Astrocyte (in vitro differentiated cells and primary cell): Measurements from ENCODE around the gene FAM168A. TPM values are rescaled to one million over a fixed set of nuclear protein-coding genes. Genes with fewer than 3 reads are reported as not detected.

Experiments
- DNase-seq: peaks from one replicate; pipeline ENCODE4 v3.0.0-alpha.2; 2010; ENCODE audit warnings: low read depth
- FAIRE-seq: peaks from 2 replicates; lab custom pipeline; 2011; peaks lifted over from hg19 to GRCh38; lab: Jason Lieb, UNC
- H2AFZ ChIP-seq: 2 replicates; pipeline ENCODE4 v1.6.0; 2012; ENCODE audit warnings: low read depth, low read length, inconsistent platforms
- H3K27ac ChIP-seq: 2 replicates; pipeline ENCODE4 v1.5.1; 2011; ENCODE audit warnings: low read depth, low read length, inconsistent platforms
- H3K27me3 ChIP-seq: 2 replicates; pipeline ENCODE4 v1.6.0; 2011; ENCODE audit warnings: low read length, inconsistent platforms; ENCODE audit not compliant: insufficient read depth
- H3K36me3 ChIP-seq: 2 replicates; pipeline ENCODE4 v1.5.1; 2011; ENCODE audit warnings: low read length, inconsistent platforms; ENCODE audit not compliant: insufficient read depth
- H3K4me1 ChIP-seq: 2 replicates; pipeline ENCODE4 v1.5.1; 2011; ENCODE audit warnings: low read length, inconsistent platforms; ENCODE audit not compliant: insufficient read depth
- H3K4me2 ChIP-seq: 2 replicates; pipeline ENCODE4 v1.6.0; 2012; ENCODE audit warnings: low read length, inconsistent platforms
- H3K4me3 ChIP-seq: 2 replicates; pipeline ENCODE4 v1.5.1; 2011; ENCODE audit warnings: low read depth, mild to moderate bottlenecking, low read length, inconsistent platforms; ENCODE audit not compliant: insufficient read depth
- H3K79me2 ChIP-seq: 2 replicates; pipeline ENCODE4 v1.6.0; 2012; ENCODE audit warnings: mild to moderate bottlenecking, low read length, inconsistent platforms; ENCODE audit not compliant: insufficient read depth
- H3K9ac ChIP-seq: 2 replicates; pipeline ENCODE4 v1.6.0; 2012; ENCODE audit warnings: mild to moderate bottlenecking, low read length, inconsistent platforms
- H3K9me3 ChIP-seq: 2 replicates; pipeline ENCODE4 v1.5.1; 2012; ENCODE audit warnings: low read depth, mild to moderate bottlenecking, low read length, inconsistent platforms; ENCODE audit not compliant: insufficient read depth
- H4K20me1 ChIP-seq: 2 replicates; pipeline ENCODE4 v1.6.0; 2012; ENCODE audit warnings: low read length, inconsistent platforms; ENCODE audit not compliant: insufficient read depth
- H3K27ac Mint-ChIP-seq: one replicate; pipeline ENCODE4 v1.8.0; 2021; ENCODE audit warnings: mild to moderate bottlenecking, mixed read lengths; ENCODE audit not compliant: unreplicated experiment
- H3K27me3 Mint-ChIP-seq: one replicate; pipeline ENCODE4 v1.8.0; 2021; ENCODE audit warnings: low read depth, mixed read lengths; ENCODE audit not compliant: unreplicated experiment
- H3K36me3 Mint-ChIP-seq: one replicate; pipeline ENCODE4 v1.8.0; 2021; ENCODE audit warnings: low read depth, mixed read lengths; ENCODE audit not compliant: unreplicated experiment
- H3K4me1 Mint-ChIP-seq: one replicate; pipeline ENCODE4 v1.8.0; 2021; ENCODE audit warnings: low read depth, mixed read lengths; ENCODE audit not compliant: unreplicated experiment
- H3K4me3 Mint-ChIP-seq: one replicate; pipeline ENCODE4 v1.8.0; 2021; ENCODE audit warnings: mild to moderate bottlenecking, moderate library complexity, mixed read lengths; ENCODE audit not compliant: unreplicated experiment
- H3K9me3 Mint-ChIP-seq: one replicate; pipeline ENCODE4 v1.8.0; 2021; ENCODE audit warnings: mild to moderate bottlenecking, mixed read lengths; ENCODE audit not compliant: unreplicated experiment
- CTCF ChIP-seq: IDR thresholded peaks from 2 replicates; pipeline ENCODE4 v1.5.1; 2011; ENCODE audit warnings: low read depth, mild to moderate bottlenecking, inconsistent platforms, low read length, moderate library complexity; ENCODE audit not compliant: insufficient read depth
- EZH2 ChIP-seq: IDR thresholded peaks from 2 replicates; pipeline ENCODE4 v1.6.1; 2012; ENCODE audit warnings: mild to moderate bottlenecking, low read length, inconsistent platforms; ENCODE audit not compliant: insufficient read depth
- total RNA-seq: library from RNA; stranded (reverse); gene quantifications from 2 replicates; pipeline ENCODE4 v1.2.1, GENCODE V29; 2021

The FAM168A gene
- total RNA-seq, 1 donor from 2014 or later: 44.8 TPM

- Mint-ChIP-seq H3K4me3 (no peak overlapping the region), H3K36me3 (peaks cover 32% of the 10 kb centered on the region), H3K27me3 (no peaks in the 10 kb centered on the region), H3K9me3 (no peaks in the 10 kb centered on the region), H3K27ac (no peak overlapping the region), H3K4me1 (peaks cover 2% of the 10 kb centered on the region)
- Histone ChIP-seq H3K27ac (no peak overlapping the region), H3K4me3 (no peak overlapping the region), H3K9ac (no peak overlapping the region), H3K4me1 (no peaks in the 10 kb centered on the region), H3K27me3 (no peaks in the 10 kb centered on the region), H3K9me3 (no peaks in the 10 kb centered on the region), H2AFZ (no peak overlapping the region), H4K20me1 (peaks cover 18% of the 10 kb centered on the region), H3K36me3 (peaks cover 34% of the 10 kb centered on the region), H3K79me2 (no peaks in the 10 kb centered on the region), H3K4me2 (no peak overlapping the region)
- FAIRE-seq: no peak
- no peak for DNase-seq
- TF ChIP-seq EZH2 (no peak), CTCF (no peak)
Measured at GRCh38 chr11:73365352-73366264, 232.3 kb downstream of the FAM168A start.

GRCh38 chr11:73363147-73363546, 234.8 kb downstream of the FAM168A start:
- H3K4me3 ChIP-seq: no peak overlapping the region
- H3K36me3 ChIP-seq: peaks cover 36% of the 10 kb centered on the region
- no peak overlapping the region for H3K27ac ChIP-seq
- no peak overlapping the region for H2AFZ ChIP-seq
- no peaks in the 10 kb centered on the region for H3K9me3 Mint-ChIP-seq
- H3K79me2 ChIP-seq: no peaks in the 10 kb centered on the region
- H3K4me1 ChIP-seq: no peaks in the 10 kb centered on the region
- H3K4me1 Mint-ChIP-seq: peaks cover 2% of the 10 kb centered on the region
- no peak overlapping the region for H3K4me3 Mint-ChIP-seq
- H3K9ac ChIP-seq: no peak overlapping the region
- TF ChIP-seq CTCF: no peak
- TF ChIP-seq EZH2: no peak
- no peak for DNase-seq
- no peak overlapping the region for H3K4me2 ChIP-seq
- H3K36me3 Mint-ChIP-seq: peaks cover 27% of the 10 kb centered on the region
- no peaks in the 10 kb centered on the region for H3K27me3 ChIP-seq
- no peaks in the 10 kb centered on the region for H3K9me3 ChIP-seq
- FAIRE-seq: no peak
- H3K27me3 Mint-ChIP-seq: no peaks in the 10 kb centered on the region
- H4K20me1 ChIP-seq: peaks cover 23% of the 10 kb centered on the region
- H3K27ac Mint-ChIP-seq: no peak overlapping the region
